HepG2 (cell line): Measurements from ENCODE around the gene RAN. TPM values are rescaled to one million over a fixed set of nuclear protein-coding genes. Genes with fewer than 3 reads are reported as not detected.
A peak's percentile ranks its signal among the peaks of the same experiment; 100 is the strongest.

Experiments used
- ATAC-seq: fragments of 200-7000 bp; cut with Tn5 transposase; 3 replicates; pipeline ENCODE4 v1.9.1; 2020; ENCODE audit warnings: mild to moderate bottlenecking, moderate library complexity
- BruUV-seq: library from RNA; stranded (reverse); fragments of 400-500 nt; replicated peaks from 2 replicates; lab custom pipeline; 2021; lab: Mats Ljungman, UMichigan
- CTCF ChIA-PET: fragments of 300-600 bp; formaldehyde crosslinking; extraction: SDS; loops from one replicate; lab custom pipeline; 2021; ENCODE audit warnings: low total read pairs, inconsistent platforms, low intra/inter-chr PET ratio; lab: Yijun Ruan, JAX
- POLR2A ChIA-PET: fragments of 350-600 bp; sonication (Branson Sonifier 250); formaldehyde crosslinking; loops from one replicate; lab custom pipeline; 2020; ENCODE audit warnings: antibody characterized with exemption, inconsistent platforms; lab: Yijun Ruan, JAX
- DNase-seq: peaks from one replicate; pipeline ENCODE4 v3.0.0-alpha.2; 2015; ENCODE audit warnings: low spot score
- FAIRE-seq: peaks from 3 replicates; lab custom pipeline; 2011; peaks lifted over from hg19 to GRCh38; lab: Jason Lieb, UNC
- H2AFZ ChIP-seq: one replicate; pipeline ENCODE4 v1.6.1; 2011; ENCODE audit warnings: low read length, inconsistent platforms
- H3K27ac ChIP-seq: fragments of 300-600 bp; 3 replicates; pipeline ENCODE4 v1.8.0; 2011; ENCODE audit warnings: mixed run types, mild to moderate bottlenecking, mixed read lengths, low read length, inconsistent platforms; ENCODE audit not compliant: insufficient read depth; ENCODE audit errors: extremely low read length
- H3K27me3 ChIP-seq, 2 experiments: fragments of 200-600 bp in 1 of 2; 2 replicates in 1 of 2; 3 replicates in 1 of 2; pipeline versions ENCODE4 v1.6.0 to v1.8.0; 2011; ENCODE audit warnings: low read length in 2 of 2, mild to moderate bottlenecking in 2 of 2, moderate library complexity in 2 of 2, inconsistent platforms in 1 of 2; ENCODE audit not compliant: insufficient read depth in 2 of 2, control insufficient read depth in 1 of 2
- H3K36me3 ChIP-seq, 2 experiments: fragments of 200-600 bp in 1 of 2; replicated peaks in 1 of 2; 2 replicates in 1 of 2; 3 replicates in 1 of 2; pipeline versions ENCODE4 v1.5.1 to v1.8.0; 2011; ENCODE audit warnings: low read length in 2 of 2, inconsistent platforms in 1 of 2; ENCODE audit not compliant: insufficient read depth in 2 of 2, control insufficient read depth in 1 of 2
- H3K4me1 ChIP-seq: 2 replicates; pipeline ENCODE4 v1.5.1; 2012; ENCODE audit warnings: low read length, inconsistent platforms; ENCODE audit not compliant: insufficient read depth
- H3K4me2 ChIP-seq: 2 replicates; pipeline ENCODE4 v1.6.0; 2011; ENCODE audit warnings: low read depth, low read length, inconsistent platforms
- H3K4me3 ChIP-seq, 3 experiments: fragments of 200-600 bp in 1 of 3; sonication (generic), shearing (Covaris generic) in 1 of 3; replicated peaks in 1 of 3; 2 replicates each; pipeline ENCODE4 v1.5.1; 2011 to 2016; ENCODE audit warnings: low read length in 3 of 3, inconsistent platforms in 2 of 3, low read depth in 2 of 3, mild to moderate bottlenecking in 2 of 3, control low read depth in 1 of 3, mixed read lengths in 1 of 3; ENCODE audit not compliant: insufficient read depth in 1 of 3
- H3K79me2 ChIP-seq: one replicate; pipeline ENCODE4 v1.6.1; 2011; ENCODE audit warnings: low read length, inconsistent platforms; ENCODE audit not compliant: insufficient read depth
- H3K9ac ChIP-seq: 2 replicates; pipeline ENCODE4 v1.6.0; 2011; ENCODE audit warnings: mild to moderate bottlenecking, low read depth, low read length, inconsistent platforms; ENCODE audit not compliant: insufficient read depth
- H3K9me3 ChIP-seq: 2 replicates; pipeline ENCODE4 v1.5.1; 2012; ENCODE audit warnings: mild to moderate bottlenecking, low read length
- H4K20me1 ChIP-seq: 2 replicates; pipeline ENCODE4 v1.6.0; 2011; ENCODE audit warnings: inconsistent platforms, mild to moderate bottlenecking, low read length, moderate library complexity; ENCODE audit not compliant: insufficient read depth
- ARNT2 ChIP-seq: sonication (generic); formaldehyde crosslinking; IDR thresholded peaks from 2 replicates; pipeline ENCODE4 v1.8.0; 2022; ENCODE audit warnings: mild to moderate bottlenecking, low read depth, missing genetic modification reagents, moderate library complexity
- KDM1A ChIP-seq: IDR thresholded peaks from 2 replicates; pipeline ENCODE4 v1.6.1; 2016; ENCODE audit warnings: missing compliant biosample characterization
- KDM2A ChIP-seq: sonication (generic); formaldehyde crosslinking; IDR thresholded peaks from 2 replicates; pipeline ENCODE4 v1.4.0; 2020; ENCODE audit warnings: low read depth, missing genetic modification reagents, borderline replicate concordance
- LCORL ChIP-seq, 2 experiments: fragments of 450-650 bp in 1 of 2; sonication (generic) in 1 of 2; formaldehyde crosslinking in 1 of 2; IDR thresholded peaks; 2 replicates each; pipeline versions ENCODE4 v1.5.0 to v1.6.1; 2017 to 2020; ENCODE audit warnings: antibody characterized with exemption in 1 of 2, missing genetic modification reagents in 1 of 2
- MYNN ChIP-seq: sonication (generic); formaldehyde crosslinking; IDR thresholded peaks from 2 replicates; pipeline ENCODE4 v1.4.0; 2020; ENCODE audit warnings: mild to moderate bottlenecking, low read depth, missing genetic modification reagents
- PHF5A ChIP-seq: IDR thresholded peaks from one replicate; pipeline ENCODE4 v1.6.1; 2018; ENCODE audit warnings: low read depth, missing genetic modification reagents; ENCODE audit not compliant: unreplicated experiment
- SP5 ChIP-seq: IDR thresholded peaks from 2 replicates; pipeline ENCODE4 v1.6.1; 2016; ENCODE audit warnings: low read depth, borderline replicate concordance
- ZNF782 ChIP-seq: sonication (generic); formaldehyde crosslinking; IDR thresholded peaks from 2 replicates; pipeline ENCODE4 v1.4.0; 2020; ENCODE audit warnings: missing genetic modification reagents, mild to moderate bottlenecking, borderline replicate concordance
- WGBS: methylation state at CpG from one replicate; pipeline ENCODE4 v1.1.6; 2017; ENCODE audit warnings: low lambda C conversion rate; 5-methylcytosine and 5-hydroxymethylcytosine counted together
- in situ Hi-C: cut with HindIII; loops from 2 replicates; pipeline ENCODE4 v1.10.0; 2017; ENCODE audit warnings: low pct_unique_long_range_greater_than_20kb; ENCODE audit not compliant: extremely low pct_ligation_motif_present
- intact Hi-C: fragments of 100-400 bp; cut with micrococcal nuclease; formaldehyde crosslinking; loops from one replicate; pipeline ENCODE4 v1.10.0; 2022; ENCODE audit not compliant: unreplicated experiment
- polyA plus RNA-seq, 8 experiments: library from polyadenylated mRNA; depleted of rRNA in 3 of 8; stranded (reverse) in 7 of 8; unstranded in 1 of 8; fragments of >200 nt; fragmentation: Illumina TruSeq in 4 of 8; extraction: Trizol in 4 of 8; gene quantifications; 2 replicates each; pipeline versions ENCODE4 v1.2.1 to v1.2.3, GENCODE V29; 2011 to 2016; ENCODE audit warnings: low read depth in 4 of 8, missing spikeins in 1 of 8, mixed read lengths in 1 of 8; ENCODE audit not compliant: insufficient read depth in 1 of 8
- total RNA-seq, 5 experiments: library from RNA; depleted of rRNA; stranded (reverse); fragments of >200 nt; fragmentation: Illumina TruSeq; extraction: Trizol; gene quantifications; 2 replicates each; pipeline ENCODE4 v1.2.3, GENCODE V29; 2016; ENCODE audit warnings: low read depth in 1 of 5
- TF ChIP-seq, protein P1 (sequence below): sonication (generic); formaldehyde crosslinking; IDR thresholded peaks from 2 replicates; pipeline ENCODE4 v1.8.1; 2022; ENCODE audit warnings: mild to moderate bottlenecking, missing genetic modification reagents
- TF ChIP-seq, protein P2 (sequence below): sonication (generic); formaldehyde crosslinking; IDR thresholded peaks from 2 replicates; pipeline ENCODE4 v1.8.0; 2022; ENCODE audit warnings: mild to moderate bottlenecking, missing genetic modification reagents, moderate library complexity
- TF ChIP-seq, protein P3 (sequence below): sonication (generic); formaldehyde crosslinking; IDR thresholded peaks from 2 replicates; pipeline ENCODE4 v1.8.1; 2023; ENCODE audit warnings: missing genetic modification reagents, inconsistent platforms, borderline replicate concordance
- TF ChIP-seq, protein P4 (sequence below): IDR thresholded peaks from 2 replicates; pipeline ENCODE4 v1.6.1; 2016
- TF ChIP-seq, protein P5 (sequence below): conservative IDR thresholded peaks from 2 replicates; pipeline ENCODE4 v1.6.1; 2018; ENCODE audit warnings: missing genetic modification reagents
- TF ChIP-seq, protein P6 (sequence below): IDR thresholded peaks from 2 replicates; pipeline ENCODE4 v1.6.1; 2016; ENCODE audit warnings: low read depth, borderline replicate concordance

The RAN gene
- total and polyA plus RNA-seq, 2 of the 13 experiments (the other 11 are each of a cell fraction or from before 2014, with no cell fraction given): 1,335 to 1,630 TPM

DNA sequence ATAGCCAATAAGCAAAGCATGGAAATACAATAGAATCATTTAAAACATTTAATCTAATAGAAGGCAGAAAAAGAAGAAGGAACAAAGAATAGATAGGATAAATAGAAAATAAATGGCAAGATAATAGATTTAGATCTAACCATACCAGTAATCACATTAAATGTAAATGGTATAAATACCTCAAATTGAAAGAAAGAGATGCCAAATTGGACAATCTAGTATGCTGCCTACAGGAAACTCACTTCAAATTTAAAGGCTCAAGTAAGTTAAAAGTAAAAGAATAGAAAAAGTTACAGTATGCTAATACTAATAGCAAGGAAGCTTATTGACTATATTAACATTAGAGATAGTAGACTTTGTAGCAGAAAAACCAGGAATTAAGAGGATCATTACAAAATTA lies 40.1 kb downstream of the RAN start (continued):
- TF ChIP-seq ZNF782 (CRISPR knock-in tag) (no peak), ARNT2 (no peak)
- TF ChIP-seq, protein P1, sequence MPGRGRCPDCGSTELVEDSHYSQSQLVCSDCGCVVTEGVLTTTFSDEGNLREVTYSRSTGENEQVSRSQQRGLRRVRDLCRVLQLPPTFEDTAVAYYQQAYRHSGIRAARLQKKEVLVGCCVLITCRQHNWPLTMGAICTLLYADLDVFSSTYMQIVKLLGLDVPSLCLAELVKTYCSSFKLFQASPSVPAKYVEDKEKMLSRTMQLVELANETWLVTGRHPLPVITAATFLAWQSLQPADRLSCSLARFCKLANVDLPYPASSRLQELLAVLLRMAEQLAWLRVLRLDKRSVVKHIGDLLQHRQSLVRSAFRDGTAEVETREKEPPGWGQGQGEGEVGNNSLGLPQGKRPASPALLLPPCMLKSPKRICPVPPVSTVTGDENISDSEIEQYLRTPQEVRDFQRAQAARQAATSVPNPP (CRISPR knock-in tag): no peak

DNA sequence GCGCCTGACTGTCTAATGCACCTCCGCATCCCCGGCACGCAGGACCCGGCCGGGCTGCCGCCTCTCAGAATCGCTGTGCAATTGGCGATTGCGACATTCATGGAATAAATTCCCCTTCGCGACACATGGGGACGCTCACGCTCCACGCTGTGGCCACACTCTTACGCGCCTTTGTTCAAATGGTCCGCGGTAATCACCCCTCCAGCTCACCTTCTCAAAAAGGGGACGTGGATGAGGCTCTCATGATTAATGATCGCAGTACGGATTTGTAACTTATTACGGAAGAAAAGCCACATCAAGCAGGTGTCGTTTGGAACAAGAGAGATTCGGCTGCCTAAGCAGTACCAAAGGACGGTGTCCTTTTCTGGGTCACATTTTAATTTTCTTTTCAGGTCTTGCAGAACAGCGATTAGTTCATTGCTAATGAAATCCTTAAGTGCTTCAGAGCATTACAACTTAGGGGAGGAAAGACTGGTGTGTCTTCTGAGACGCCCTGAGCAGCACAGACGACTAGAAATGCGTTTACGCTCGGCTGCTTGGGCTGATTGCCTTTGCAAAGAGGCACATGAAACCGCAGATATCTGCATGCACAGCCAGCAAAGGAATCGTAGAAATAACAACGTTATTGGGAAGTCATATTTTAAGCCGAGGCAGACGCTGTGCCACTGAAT lies 44.5 kb downstream of the RAN start:
- in situ Hi-C loops (loop anchor here (5.0 to 25.0 kb wide), 2 partner anchors 221 to 546 kb away; no protein-coding TSS in a partner anchor), intact Hi-C loops (loop anchor here (1.0 to 5.0 kb wide), 3 partner anchors 66 to 216 kb away; no protein-coding TSS in a partner anchor)
- 0 out of 5 replicates have a peak, but pooled peaks cover 0 to 1% of the 10 kb centered on the region in 2 experiments for H3K27me3 ChIP-seq
- H2AFZ ChIP-seq: no peak overlapping the region
- no peaks in the 10 kb centered on the region for H4K20me1 ChIP-seq
- H3K4me1 ChIP-seq: peaks cover 25% of the 10 kb centered on the region
- no peak overlapping the region for H3K27ac ChIP-seq
- peak; percentile 42 for DNase-seq
- H3K4me3 ChIP-seq: no peak overlapping the region
- no peak overlapping the region for H3K9ac ChIP-seq
- no peaks in the 10 kb centered on the region for H3K36me3 ChIP-seq
- FAIRE-seq: peak; percentile 57
- H3K9me3 ChIP-seq: peaks cover under 1% of the 10 kb centered on the region; the same call in 1 of the 2 replicates
- WGBS: 32% methylated on average over 22 of the region's 37 CpGs
- ChIA-PET POLR2A (interaction anchor here (0.7 to 1.3 kb wide), 3 partner anchors 67 to 538 kb away, joined by 3 to 4 read pairs (median 3); no protein-coding TSS in a partner anchor), CTCF (interaction anchor here (1.6 to 4.5 kb wide), 4 partner anchors 103 to 538 kb away, joined by 6 to 43 read pairs (median 11); no protein-coding TSS in a partner anchor)
- peak overlapping the region; percentile 43 for H3K4me2 ChIP-seq
- BruUV-seq: no TSS peak
- ATAC-seq: peak; percentile 77
- no peaks in the 10 kb centered on the region for H3K79me2 ChIP-seq
- TF ChIP-seq SP5 (no peak), KDM2A (CRISPR knock-in tag) (peak; percentile 80; the same call in 1 of the 2 replicates), PHF5A (peak; percentile 87), LCORL (IDR thresholded peaks at IDR 0.05) (no peak), LCORL (CRISPR knock-in tag; IDR thresholded peaks at IDR 0.05) (0 out of 2 replicates have a peak, but pooled peaks have one; percentile 44), MYNN (CRISPR knock-in tag) (no peak), KDM1A (CRISPR knock-in tag) (no peak)
- TF ChIP-seq, protein P2, sequence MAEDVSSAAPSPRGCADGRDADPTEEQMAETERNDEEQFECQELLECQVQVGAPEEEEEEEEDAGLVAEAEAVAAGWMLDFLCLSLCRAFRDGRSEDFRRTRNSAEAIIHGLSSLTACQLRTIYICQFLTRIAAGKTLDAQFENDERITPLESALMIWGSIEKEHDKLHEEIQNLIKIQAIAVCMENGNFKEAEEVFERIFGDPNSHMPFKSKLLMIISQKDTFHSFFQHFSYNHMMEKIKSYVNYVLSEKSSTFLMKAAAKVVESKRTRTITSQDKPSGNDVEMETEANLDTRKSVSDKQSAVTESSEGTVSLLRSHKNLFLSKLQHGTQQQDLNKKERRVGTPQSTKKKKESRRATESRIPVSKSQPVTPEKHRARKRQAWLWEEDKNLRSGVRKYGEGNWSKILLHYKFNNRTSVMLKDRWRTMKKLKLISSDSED (CRISPR knock-in tag): no peak
- TF ChIP-seq, protein P3, sequence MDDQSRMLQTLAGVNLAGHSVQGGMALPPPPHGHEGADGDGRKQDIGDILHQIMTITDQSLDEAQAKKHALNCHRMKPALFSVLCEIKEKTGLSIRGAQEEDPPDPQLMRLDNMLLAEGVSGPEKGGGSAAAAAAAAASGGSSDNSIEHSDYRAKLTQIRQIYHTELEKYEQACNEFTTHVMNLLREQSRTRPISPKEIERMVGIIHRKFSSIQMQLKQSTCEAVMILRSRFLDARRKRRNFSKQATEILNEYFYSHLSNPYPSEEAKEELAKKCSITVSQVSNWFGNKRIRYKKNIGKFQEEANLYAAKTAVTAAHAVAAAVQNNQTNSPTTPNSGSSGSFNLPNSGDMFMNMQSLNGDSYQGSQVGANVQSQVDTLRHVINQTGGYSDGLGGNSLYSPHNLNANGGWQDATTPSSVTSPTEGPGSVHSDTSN: no peak
- TF ChIP-seq, protein P4, sequence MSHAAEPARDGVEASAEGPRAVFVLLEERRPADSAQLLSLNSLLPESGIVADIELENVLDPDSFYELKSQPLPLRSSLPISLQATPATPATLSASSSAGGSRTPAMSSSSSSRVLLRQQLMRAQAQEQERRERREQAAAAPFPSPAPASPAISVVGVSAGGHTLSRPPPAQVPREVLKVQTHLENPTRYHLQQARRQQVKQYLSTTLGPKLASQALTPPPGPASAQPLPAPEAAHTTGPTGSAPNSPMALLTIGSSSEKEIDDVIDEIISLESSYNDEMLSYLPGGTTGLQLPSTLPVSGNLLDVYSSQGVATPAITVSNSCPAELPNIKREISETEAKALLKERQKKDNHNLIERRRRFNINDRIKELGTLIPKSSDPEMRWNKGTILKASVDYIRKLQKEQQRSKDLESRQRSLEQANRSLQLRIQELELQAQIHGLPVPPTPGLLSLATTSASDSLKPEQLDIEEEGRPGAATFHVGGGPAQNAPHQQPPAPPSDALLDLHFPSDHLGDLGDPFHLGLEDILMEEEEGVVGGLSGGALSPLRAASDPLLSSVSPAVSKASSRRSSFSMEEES (CRISPR knock-in tag): 0 out of 2 replicates have a peak, but pooled peaks have one; percentile 13
- TF ChIP-seq, protein P5, sequence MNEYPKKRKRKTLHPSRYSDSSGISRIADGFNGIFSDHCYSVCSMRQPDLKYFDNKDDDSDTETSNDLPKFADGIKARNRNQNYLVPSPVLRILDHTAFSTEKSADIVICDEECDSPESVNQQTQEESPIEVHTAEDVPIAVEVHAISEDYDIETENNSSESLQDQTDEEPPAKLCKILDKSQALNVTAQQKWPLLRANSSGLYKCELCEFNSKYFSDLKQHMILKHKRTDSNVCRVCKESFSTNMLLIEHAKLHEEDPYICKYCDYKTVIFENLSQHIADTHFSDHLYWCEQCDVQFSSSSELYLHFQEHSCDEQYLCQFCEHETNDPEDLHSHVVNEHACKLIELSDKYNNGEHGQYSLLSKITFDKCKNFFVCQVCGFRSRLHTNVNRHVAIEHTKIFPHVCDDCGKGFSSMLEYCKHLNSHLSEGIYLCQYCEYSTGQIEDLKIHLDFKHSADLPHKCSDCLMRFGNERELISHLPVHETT: no peak
- TF ChIP-seq, protein P6, sequence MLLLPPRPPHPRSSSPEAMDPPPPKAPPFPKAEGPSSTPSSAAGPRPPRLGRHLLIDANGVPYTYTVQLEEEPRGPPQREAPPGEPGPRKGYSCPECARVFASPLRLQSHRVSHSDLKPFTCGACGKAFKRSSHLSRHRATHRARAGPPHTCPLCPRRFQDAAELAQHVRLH: 0 out of 2 replicates have a peak, but pooled peaks have one; percentile 26
